MCF 10A (cell line): ENCODE results near the gene NR3C1. TPM values are rescaled to one million over a fixed set of nuclear protein-coding genes. Genes with fewer than 3 reads are reported as not detected.
"Not testable (repeated sequence)": the region's sequence is repeated elsewhere in the genome, so short reads cannot be mapped to it uniquely, and the experiment has no call there.

Source experiments
- BruUV-seq: library from RNA; stranded (reverse); fragments of 400-500 nt; replicated peaks from 2 replicates; lab custom pipeline; 2021; lab: Mats Ljungman, UMichigan
- CTCF ChIA-PET: fragments of 300-600 bp; sonication (Branson Sonifier 250); formaldehyde crosslinking; extraction: SDS; loops from one replicate; lab custom pipeline; 2021; ENCODE audit warnings: antibody characterized with exemption, inconsistent platforms; lab: Yijun Ruan, JAX
- POLR2A ChIA-PET: fragments of 300-600, 350-650 bp; sonication (Branson Sonifier 250); formaldehyde crosslinking; extraction: SDS; loops from one replicate; lab custom pipeline; 2020; ENCODE audit warnings: antibody characterized with exemption, inconsistent platforms; lab: Yijun Ruan, JAX
- DNase-seq: peaks from one replicate; pipeline ENCODE4 v3.0.0-alpha.2; 2018; ENCODE audit not compliant: unreplicated experiment
- H3K27ac Mint-ChIP-seq: one replicate; pipeline ENCODE4 v1.8.0; 2022; ENCODE audit warnings: mild to moderate bottlenecking, low read depth, mixed read lengths; ENCODE audit not compliant: unreplicated experiment
- H3K27me3 Mint-ChIP-seq: one replicate; pipeline ENCODE4 v1.8.0; 2022; ENCODE audit warnings: mixed read lengths; ENCODE audit not compliant: insufficient read depth, unreplicated experiment
- H3K36me3 Mint-ChIP-seq: one replicate; pipeline ENCODE4 v1.8.0; 2022; ENCODE audit warnings: mild to moderate bottlenecking, moderate library complexity, mixed read lengths; ENCODE audit not compliant: insufficient read depth, unreplicated experiment
- H3K4me1 Mint-ChIP-seq: one replicate; pipeline ENCODE4 v1.8.0; 2022; ENCODE audit warnings: mixed read lengths; ENCODE audit not compliant: insufficient read depth, unreplicated experiment
- H3K4me3 Mint-ChIP-seq: one replicate; pipeline ENCODE4 v1.8.0; 2022; ENCODE audit warnings: mild to moderate bottlenecking, moderate library complexity, mixed read lengths; ENCODE audit not compliant: unreplicated experiment
- H3K9me3 Mint-ChIP-seq: one replicate; pipeline ENCODE4 v1.8.0; 2022; ENCODE audit warnings: mixed read lengths; ENCODE audit not compliant: unreplicated experiment
- intact Hi-C: fragments of 100-400 bp; cut with micrococcal nuclease; formaldehyde crosslinking; loops from 2 replicates; pipeline ENCODE4 v1.14.1; 2022
- total RNA-seq: library from RNA; stranded (reverse); gene quantifications from 2 replicates; pipeline ENCODE4 v1.2.3, GENCODE V29; 2022
- TF ChIP-seq, protein P1 (sequence below): fragments of 200-600 bp; IDR thresholded peaks from one replicate; pipeline ENCODE4 v1.8.0; 2022; ENCODE audit warnings: antibody characterized with exemption, mild to moderate bottlenecking; ENCODE audit not compliant: unreplicated experiment

Gene NR3C1
- total RNA-seq, 1 experiment from 2014 or later, result 92.9 TPM

DNA sequence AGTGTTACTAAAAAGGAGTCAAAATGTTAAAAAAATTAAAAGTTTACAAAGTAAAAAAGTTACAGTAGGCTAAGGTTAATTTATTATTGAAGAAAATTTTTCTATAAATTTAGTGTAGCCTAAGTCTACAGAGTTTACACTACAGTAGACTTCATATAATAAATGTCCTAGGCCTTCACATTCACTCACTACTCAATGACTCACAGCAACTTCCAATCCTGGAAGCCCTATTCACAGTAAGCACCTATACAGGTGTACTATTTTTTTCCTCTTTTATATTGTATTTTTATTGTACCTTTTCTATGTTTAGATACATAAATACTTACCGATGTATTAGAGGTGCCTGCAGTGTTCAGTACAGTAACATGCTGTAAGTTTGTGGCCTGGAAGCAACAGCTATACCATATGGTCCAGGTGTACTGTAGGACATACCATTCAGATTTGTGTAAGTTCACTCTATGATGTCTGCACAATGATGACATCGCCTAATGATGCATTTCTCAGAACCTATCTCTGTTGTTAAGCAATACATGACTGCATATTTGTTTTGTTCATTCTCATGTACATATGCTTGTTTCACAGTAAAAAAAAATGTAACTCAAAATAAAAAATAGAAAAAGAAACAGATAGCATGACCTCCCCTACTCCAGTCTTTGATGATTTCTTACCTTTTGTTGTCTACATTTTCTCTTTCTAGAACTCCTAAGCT is 64.7 kb downstream of the NR3C1 start:
- Mint-ChIP-seq H3K4me1 (peaks cover 39% of the 10 kb centered on the region), H3K36me3 (peaks cover 37% of the 10 kb centered on the region), H3K4me3 (no peak overlapping the region), H3K9me3 (peaks cover 8% of the 10 kb centered on the region), H3K27me3 (no peaks in the 10 kb centered on the region), H3K27ac (peak overlapping the region; percentile 86)
- BruUV-seq, result TSS peak; percentile 11
- ChIA-PET POLR2A (interaction anchor here (0.6 to 3.1 kb wide), 19 partner anchors 12 to 1027 kb away, joined by 3 to 15 read pairs (median 3); partner anchors contain the start of gene NR3C1), CTCF (interaction anchor here (0.6 to 1.6 kb wide), 5 partner anchors 20 to 809 kb away, joined by 3 to 4 read pairs (median 3); no protein-coding TSS in a partner anchor)
- DNase-seq, result peak; percentile 68
- intact Hi-C loops, result no loop called here
- TF ChIP-seq, protein P1, sequence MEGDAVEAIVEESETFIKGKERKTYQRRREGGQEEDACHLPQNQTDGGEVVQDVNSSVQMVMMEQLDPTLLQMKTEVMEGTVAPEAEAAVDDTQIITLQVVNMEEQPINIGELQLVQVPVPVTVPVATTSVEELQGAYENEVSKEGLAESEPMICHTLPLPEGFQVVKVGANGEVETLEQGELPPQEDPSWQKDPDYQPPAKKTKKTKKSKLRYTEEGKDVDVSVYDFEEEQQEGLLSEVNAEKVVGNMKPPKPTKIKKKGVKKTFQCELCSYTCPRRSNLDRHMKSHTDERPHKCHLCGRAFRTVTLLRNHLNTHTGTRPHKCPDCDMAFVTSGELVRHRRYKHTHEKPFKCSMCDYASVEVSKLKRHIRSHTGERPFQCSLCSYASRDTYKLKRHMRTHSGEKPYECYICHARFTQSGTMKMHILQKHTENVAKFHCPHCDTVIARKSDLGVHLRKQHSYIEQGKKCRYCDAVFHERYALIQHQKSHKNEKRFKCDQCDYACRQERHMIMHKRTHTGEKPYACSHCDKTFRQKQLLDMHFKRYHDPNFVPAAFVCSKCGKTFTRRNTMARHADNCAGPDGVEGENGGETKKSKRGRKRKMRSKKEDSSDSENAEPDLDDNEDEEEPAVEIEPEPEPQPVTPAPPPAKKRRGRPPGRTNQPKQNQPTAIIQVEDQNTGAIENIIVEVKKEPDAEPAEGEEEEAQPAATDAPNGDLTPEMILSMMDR, result no peak

DNA sequence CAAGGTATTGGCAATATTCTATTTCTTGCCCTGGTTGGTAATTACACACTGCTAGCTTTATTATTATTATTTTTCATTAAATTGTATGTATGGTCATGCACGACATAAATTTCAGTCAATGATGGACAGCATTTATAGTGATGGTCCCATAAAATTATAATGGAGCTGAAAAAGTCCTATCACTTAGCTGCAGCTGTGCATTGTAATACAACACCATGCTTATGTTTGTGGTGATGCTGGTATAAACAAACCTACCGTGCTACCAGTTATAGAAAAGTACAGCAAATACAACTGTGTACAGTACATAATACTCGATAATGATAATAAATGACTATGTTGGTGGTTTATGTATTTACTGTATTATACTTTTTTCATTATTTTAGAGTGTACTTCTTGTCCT is 65.5 kb downstream of the NR3C1 start:
- intact Hi-C loops, result no loop called here
- no peak overlapping the region for H3K27ac Mint-ChIP-seq
- peaks cover 45% of the 10 kb centered on the region for H3K36me3 Mint-ChIP-seq
- no peak for DNase-seq
- BruUV-seq, result no TSS peak
- POLR2A ChIA-PET, result interaction anchor here (0.6 to 3.1 kb wide), 12 partner anchors 11 to 1028 kb away, joined by 3 to 15 read pairs (median 4); partner anchors contain the start of gene NR3C1
- no peak overlapping the region for H3K4me3 Mint-ChIP-seq
- H3K9me3 Mint-ChIP-seq, result peaks cover 8% of the 10 kb centered on the region
- TF ChIP-seq, protein P1, result no peak
- no peaks in the 10 kb centered on the region for H3K27me3 Mint-ChIP-seq
- H3K4me1 Mint-ChIP-seq, result peaks cover 39% of the 10 kb centered on the region
- CTCF ChIA-PET, result interaction anchor here (0.6 to 1.6 kb wide), 5 partner anchors 335 to 489 kb away, joined by 3 to 5 read pairs (median 3); no protein-coding TSS in a partner anchor

DNA sequence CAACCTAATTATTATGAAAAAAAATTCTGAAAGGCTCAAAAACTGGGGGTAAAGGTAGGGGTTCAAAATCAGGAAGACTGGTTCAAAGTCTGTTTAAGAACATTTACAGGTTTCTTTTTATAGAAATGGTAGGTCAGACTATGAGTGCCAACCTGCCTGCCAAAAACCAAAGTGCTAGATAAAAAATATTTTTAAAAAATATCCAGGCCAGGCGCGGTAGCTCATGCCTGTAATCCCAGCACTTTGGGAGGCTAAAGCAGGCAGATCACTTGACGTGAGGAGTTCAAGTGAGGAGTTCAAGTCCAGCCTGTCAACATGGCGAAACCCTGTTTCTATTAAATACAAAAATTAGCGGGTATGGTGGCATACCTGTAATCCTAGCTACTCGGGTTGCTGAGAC is 67.0 kb downstream of the NR3C1 start:
- Mint-ChIP-seq H3K36me3 (peaks cover 40% of the 10 kb centered on the region), H3K27me3 (no peaks in the 10 kb centered on the region), H3K4me3 (no peak overlapping the region), H3K9me3 (peaks cover 8% of the 10 kb centered on the region), H3K27ac (peak overlapping the region; percentile 16), H3K4me1 (peaks cover 28% of the 10 kb centered on the region)
- POLR2A ChIA-PET, result interaction anchor here (0.9 to 3.1 kb wide), 7 partner anchors 10 to 67 kb away, joined by 3 to 14 read pairs (median 4); partner anchors contain the start of gene NR3C1
- no peak for DNase-seq
- TF ChIP-seq, protein P1, result no peak
- CTCF ChIA-PET, result no interaction called here
- intact Hi-C loops, result no loop called here
- no TSS peak for BruUV-seq

DNA sequence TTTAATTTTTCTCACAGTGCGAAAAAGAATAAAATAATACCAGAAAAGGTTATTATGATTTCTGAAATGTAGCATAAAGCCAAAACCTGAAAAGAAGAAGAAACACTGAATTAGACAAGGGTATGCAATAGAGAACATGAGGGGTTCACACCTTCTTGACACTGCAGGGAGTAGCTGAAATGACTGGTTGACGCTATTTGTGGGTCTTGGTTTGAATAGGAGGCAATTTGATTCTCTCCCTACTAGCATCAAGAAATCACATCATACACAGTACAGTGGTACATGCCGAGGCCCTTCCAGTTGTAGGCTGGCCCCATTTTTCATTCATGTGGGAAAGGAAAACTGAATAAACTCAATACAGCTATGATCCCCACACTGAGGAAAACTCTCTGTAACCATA is 68.6 kb downstream of the NR3C1 start:
- Mint-ChIP-seq H3K4me1 (peaks cover 27% of the 10 kb centered on the region), H3K27me3 (no peaks in the 10 kb centered on the region), H3K27ac (peak overlapping the region; percentile 31), H3K9me3 (peaks cover 6% of the 10 kb centered on the region), H3K36me3 (peaks cover 34% of the 10 kb centered on the region), H3K4me3 (no peak overlapping the region)
- ChIA-PET CTCF (no interaction called here), POLR2A (interaction anchor here (0.7 to 1.7 kb wide), 2 partner anchors 11 to 66 kb away, joined by 3 to 5 read pairs; no protein-coding TSS in a partner anchor)
- no peak for DNase-seq
- TF ChIP-seq, protein P1, result no peak
- intact Hi-C loops, result no loop called here
- BruUV-seq, result no TSS peak

DNA sequence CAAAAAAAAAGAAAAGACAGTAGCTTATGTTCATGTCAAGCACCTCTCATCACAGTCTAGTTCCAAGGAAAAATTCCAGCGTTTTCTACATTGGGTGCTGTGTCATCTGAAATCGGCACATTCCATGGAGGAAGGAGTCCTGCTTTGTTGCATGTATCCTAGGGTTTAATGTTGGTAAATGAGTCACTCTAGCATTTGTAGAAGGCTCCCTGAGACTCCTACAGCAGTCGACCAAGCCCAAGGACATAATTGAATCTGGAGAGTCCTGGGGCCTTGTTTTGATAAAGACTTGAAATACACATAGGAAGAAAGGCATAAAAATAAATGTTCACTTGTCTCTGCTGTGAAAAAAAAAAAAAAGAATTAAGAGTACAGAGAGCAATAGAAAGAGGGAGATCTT is 69.1 kb downstream of the NR3C1 start:
- intact Hi-C loops, H3K9me3 Mint-ChIP-seq, CTCF ChIA-PET, POLR2A ChIA-PET, H3K27me3 Mint-ChIP-seq, DNase-seq, H3K4me3 Mint-ChIP-seq, BruUV-seq: not testable (repeated sequence)
- Mint-ChIP-seq H3K36me3 (peaks cover 29% of the 10 kb centered on the region), H3K4me1 (peaks cover 22% of the 10 kb centered on the region), H3K27ac (peak overlapping the region; percentile 31)
